ENCODE data around the gene TYRP1. TPM values are rescaled to one million over a fixed set of nuclear protein-coding genes. Genes with fewer than 3 reads are reported as not detected.

The TYRP1 gene
- total RNA-seq, 2 experiments from 2014 or later = not detected

GRCh38 chr9:12740845-12741244 is 47.7 kb downstream of the TYRP1 start:
- no peaks in the 10 kb centered on the region for H3K79me2 ChIP-seq (ENCODE audit: insufficient read depth, low read depth, low read length)
- H3K27ac ChIP-seq (ENCODE audit: low read depth, low read length, poor library complexity, severe bottlenecking) = no peak overlapping the region
- no peaks in the 10 kb centered on the region for H3K4me1 ChIP-seq (ENCODE audit: insufficient read depth, low read length, poor library complexity, severe bottlenecking)
- H3K36me3 ChIP-seq (ENCODE audit: insufficient read depth, low read length) = no peaks in the 10 kb centered on the region
- no peaks in the 10 kb centered on the region for H3K9me3 ChIP-seq (ENCODE audit: low read length)
- no peaks in the 10 kb centered on the region for H4K20me1 ChIP-seq (ENCODE audit: insufficient read depth, low read length)
- ChIA-PET CTCF (ENCODE audit: unreplicated experiment) (no interaction called here), POLR2A (interaction anchor here (0.6 kb wide), 1 partner anchor 1791 kb away, joined by 10 read pairs; no protein-coding TSS in a partner anchor)
- BruUV-seq (replicated peaks) = no TSS peak
- TF ChIP-seq CTCF (conservative IDR thresholded peaks at IDR 0.05; ENCODE audit: low read length) = no peak
- TF ChIP-seq EZH2phosphoT487 (IDR thresholded peaks at IDR 0.05; ENCODE audit: borderline replicate concordance, low read depth, low read length) = no peak
- H2AFZ ChIP-seq (ENCODE audit: low read length) = no peak overlapping the region
- H3K4me3 ChIP-seq (ENCODE audit: low read depth, low read length, poor library complexity, severe bottlenecking) = no peak overlapping the region
- no peak overlapping the region for H3K4me2 ChIP-seq (ENCODE audit: low read length)
- intact Hi-C loops (cut with micrococcal nuclease; ENCODE audit: unreplicated experiment) = no loop called here
- DNase-seq (ENCODE audit: low spot score) = no peak
- H3K9me2 ChIP-seq (ENCODE audit: insufficient read depth, low read length) = no peaks in the 10 kb centered on the region

GRCh38 chr9:12748016-12748415 is 54.8 kb downstream of the TYRP1 start:
- Histone ChIP-seq H3K4me1 (ENCODE audit: insufficient read depth, low read length, poor library complexity, severe bottlenecking) (no peaks in the 10 kb centered on the region), H2AFZ (ENCODE audit: low read length) (no peak overlapping the region), H4K20me1 (ENCODE audit: insufficient read depth, low read length) (no peaks in the 10 kb centered on the region), H3K9me2 (ENCODE audit: insufficient read depth, low read length) (no peaks in the 10 kb centered on the region), H3K9me3 (ENCODE audit: low read length) (no peaks in the 10 kb centered on the region), H3K4me3 (ENCODE audit: low read depth, low read length, poor library complexity, severe bottlenecking) (no peak overlapping the region), H3K36me3 (ENCODE audit: insufficient read depth, low read length) (no peaks in the 10 kb centered on the region), H3K79me2 (ENCODE audit: insufficient read depth, low read depth, low read length) (no peaks in the 10 kb centered on the region), H3K4me2 (ENCODE audit: low read length) (no peak overlapping the region), H3K27ac (ENCODE audit: low read depth, low read length, poor library complexity, severe bottlenecking) (no peak overlapping the region)
- intact Hi-C loops (cut with micrococcal nuclease; ENCODE audit: unreplicated experiment) = no loop called here
- no TSS peak for BruUV-seq (replicated peaks)
- CTCF ChIA-PET (ENCODE audit: unreplicated experiment) = no interaction called here
- DNase-seq (ENCODE audit: low spot score) = no peak
- POLR2A ChIA-PET = interaction anchor here (0.9 kb wide), 1 partner anchor 1993 kb away, joined by 3 read pairs; no protein-coding TSS in a partner anchor
- TF ChIP-seq CTCF (conservative IDR thresholded peaks at IDR 0.05; ENCODE audit: low read length) (no peak), EZH2phosphoT487 (IDR thresholded peaks at IDR 0.05; ENCODE audit: borderline replicate concordance, low read depth, low read length) (no peak)

- BruUV-seq (replicated peaks) = no TSS peak
- DNase-seq (ENCODE audit: low spot score) = no peak
- Histone ChIP-seq H3K4me2 (ENCODE audit: low read length) (no peak overlapping the region), H3K9me2 (ENCODE audit: insufficient read depth, low read length) (no peaks in the 10 kb centered on the region), H3K27ac (ENCODE audit: low read depth, low read length, poor library complexity, severe bottlenecking) (no peak overlapping the region), H3K4me1 (ENCODE audit: insufficient read depth, low read length, poor library complexity, severe bottlenecking) (no peaks in the 10 kb centered on the region), H2AFZ (ENCODE audit: low read length) (no peak overlapping the region), H3K9me3 (ENCODE audit: low read length) (no peaks in the 10 kb centered on the region), H3K4me3 (ENCODE audit: low read depth, low read length, poor library complexity, severe bottlenecking) (no peak overlapping the region), H3K36me3 (ENCODE audit: insufficient read depth, low read length) (no peaks in the 10 kb centered on the region), H3K79me2 (ENCODE audit: insufficient read depth, low read depth, low read length) (no peaks in the 10 kb centered on the region), H4K20me1 (ENCODE audit: insufficient read depth, low read length) (no peaks in the 10 kb centered on the region)
- ChIA-PET POLR2A (interaction anchor here (0.9 kb wide), 1 partner anchor 1994 kb away, joined by 3 read pairs; no protein-coding TSS in a partner anchor), CTCF (ENCODE audit: unreplicated experiment) (no interaction called here)
- intact Hi-C loops (cut with micrococcal nuclease; ENCODE audit: unreplicated experiment) = no loop called here
- no peak for TF ChIP-seq EZH2phosphoT487 (IDR thresholded peaks at IDR 0.05; ENCODE audit: borderline replicate concordance, low read depth, low read length)
Observed at GRCh38 chr9:12748954-12749353, 55.8 kb downstream of the TYRP1 start.
